ENCODE measurements around the gene CCDC87. TPM values are rescaled to one million over a fixed set of nuclear protein-coding genes. Genes with fewer than 3 reads are reported as not detected.
"Not testable (repeated sequence)": the region's sequence is repeated elsewhere in the genome, so short reads cannot be mapped to it uniquely, and the experiment has no call there.

CCDC87 gene
- total and polyA plus RNA-seq, 9 donors: 0.09 to 0.15 (median 0.13) TPM

GRCh38 chr11:66582565-66583147 lies 10.2 kb downstream of the CCDC87 start:
- not testable (repeated sequence) for H3K4me3 ChIP-seq (ENCODE audit: low read length)

GRCh38 chr11:66581261-66581660 lies 11.6 kb downstream of the CCDC87 start:
- WGBS (ENCODE audit: insufficient coverage): 17% methylated on average over 1 of the region's 3 CpGs
- Histone ChIP-seq H3K4me3 (ENCODE audit: low read length) (no peak overlapping the region), H3K27ac (ENCODE audit: low read length) (no peak overlapping the region), H3K9me3 (replicated peaks; ENCODE audit: control insufficient read depth, low read depth, low read length) (no peaks in the 10 kb centered on the region), H3K36me3 (ENCODE audit: control insufficient read depth, insufficient read depth, low read length) (no peaks in the 10 kb centered on the region), H3K27me3 (ENCODE audit: control insufficient read depth, insufficient read depth, low read length) (peaks cover 3% of the 10 kb centered on the region), H3K4me1 (ENCODE audit: control insufficient read depth, insufficient read depth, low read length) (peaks cover 4% of the 10 kb centered on the region)
- no peak for DNase-seq

More at GRCh38 chr11:66582565-66583147, 10.2 kb downstream of the CCDC87 start:
- 92% methylated on average over 2 of the region's 3 CpGs for WGBS (ENCODE audit: insufficient coverage)
- H3K9me3 ChIP-seq (replicated peaks; ENCODE audit: control insufficient read depth, low read depth, low read length); H3K27ac ChIP-seq (ENCODE audit: low read length); H3K4me1 ChIP-seq (ENCODE audit: control insufficient read depth, insufficient read depth, low read length); H3K27me3 ChIP-seq (ENCODE audit: control insufficient read depth, insufficient read depth, low read length); H3K36me3 ChIP-seq (ENCODE audit: control insufficient read depth, insufficient read depth, low read length); DNase-seq: not testable (repeated sequence)

GRCh38 chr11:66580803-66581202 lies 12.1 kb downstream of the CCDC87 start:
- Histone ChIP-seq H3K27me3 (ENCODE audit: control insufficient read depth, insufficient read depth, low read length) (peaks cover 3% of the 10 kb centered on the region), H3K4me3 (ENCODE audit: low read length) (no peak overlapping the region), H3K36me3 (ENCODE audit: control insufficient read depth, insufficient read depth, low read length) (no peaks in the 10 kb centered on the region), H3K27ac (ENCODE audit: low read length) (no peak overlapping the region), H3K4me1 (ENCODE audit: control insufficient read depth, insufficient read depth, low read length) (peaks cover 4% of the 10 kb centered on the region), H3K9me3 (replicated peaks; ENCODE audit: control insufficient read depth, low read depth, low read length) (no peaks in the 10 kb centered on the region)
- DNase-seq: peak; percentile 61
- WGBS (ENCODE audit: insufficient coverage): 24% methylated on average over 5 of the region's 5 CpGs

- peak; percentile 75 for DNase-seq
- 20% methylated on average over 17 of the region's 25 CpGs for WGBS (ENCODE audit: insufficient coverage)
- no peaks in the 10 kb centered on the region for H3K9me3 ChIP-seq (replicated peaks; ENCODE audit: control insufficient read depth, low read depth, low read length)
Measured at GRCh38 chr11:66579017-66579606, 13.8 kb downstream of the CCDC87 start.

GRCh38 chr11:66570850-66571180 lies 22.0 kb downstream of the CCDC87 start:
- peaks cover 10% of the 10 kb centered on the region for H3K4me1 ChIP-seq (ENCODE audit: control insufficient read depth, insufficient read depth, low read length)
- H3K9me3 ChIP-seq (replicated peaks; ENCODE audit: control insufficient read depth, low read depth, low read length): no peaks in the 10 kb centered on the region
- no peak for DNase-seq
- H3K27ac ChIP-seq (ENCODE audit: low read length): no peak overlapping the region
- peaks cover 2% of the 10 kb centered on the region for H3K36me3 ChIP-seq (ENCODE audit: control insufficient read depth, insufficient read depth, low read length)
- WGBS (ENCODE audit: insufficient coverage): 100% methylated on average over 1 of the region's 2 CpGs
- H3K27me3 ChIP-seq (ENCODE audit: control insufficient read depth, insufficient read depth, low read length): peaks cover 4% of the 10 kb centered on the region
- H3K4me3 ChIP-seq (ENCODE audit: low read length): no peak overlapping the region

More at GRCh38 chr11:66579017-66579606, 13.8 kb downstream of the CCDC87 start:
- H3K27me3 ChIP-seq (ENCODE audit: control insufficient read depth, insufficient read depth, low read length): peaks cover 3% of the 10 kb centered on the region
- peaks cover 4% of the 10 kb centered on the region for H3K4me1 ChIP-seq (ENCODE audit: control insufficient read depth, insufficient read depth, low read length)
- no peaks in the 10 kb centered on the region for H3K36me3 ChIP-seq (ENCODE audit: control insufficient read depth, insufficient read depth, low read length)
- no peak overlapping the region for H3K4me3 ChIP-seq (ENCODE audit: low read length)
- no peak overlapping the region for H3K27ac ChIP-seq (ENCODE audit: low read length)

- Histone ChIP-seq H3K4me1 (ENCODE audit: control insufficient read depth, insufficient read depth, low read length) (peaks cover 10% of the 10 kb centered on the region), H3K27me3 (ENCODE audit: control insufficient read depth, insufficient read depth, low read length) (peaks cover 4% of the 10 kb centered on the region), H3K27ac (ENCODE audit: low read length) (no peak overlapping the region), H3K9me3 (replicated peaks; ENCODE audit: control insufficient read depth, low read depth, low read length) (no peaks in the 10 kb centered on the region), H3K4me3 (ENCODE audit: low read length) (no peak overlapping the region), H3K36me3 (ENCODE audit: control insufficient read depth, insufficient read depth, low read length) (peaks cover 4% of the 10 kb centered on the region)
- 18% methylated on average over 2 of the region's 5 CpGs for WGBS (ENCODE audit: insufficient coverage)
- no peak for DNase-seq
Measured at GRCh38 chr11:66570079-66570849, 22.6 kb downstream of the CCDC87 start.

- peaks cover 4% of the 10 kb centered on the region for H3K27me3 ChIP-seq (ENCODE audit: control insufficient read depth, insufficient read depth, low read length)
- H3K27ac ChIP-seq (ENCODE audit: low read length): no peak overlapping the region
- DNase-seq: no peak
- no peak overlapping the region for H3K4me3 ChIP-seq (ENCODE audit: low read length)
- H3K4me1 ChIP-seq (ENCODE audit: control insufficient read depth, insufficient read depth, low read length): peaks cover 10% of the 10 kb centered on the region
- WGBS (ENCODE audit: insufficient coverage): 72% methylated on average over 7 of the region's 7 CpGs
- no peaks in the 10 kb centered on the region for H3K9me3 ChIP-seq (replicated peaks; ENCODE audit: control insufficient read depth, low read depth, low read length)
- peaks cover 5% of the 10 kb centered on the region for H3K36me3 ChIP-seq (ENCODE audit: control insufficient read depth, insufficient read depth, low read length)
Measured at GRCh38 chr11:66569076-66569475, 23.8 kb downstream of the CCDC87 start.

GRCh38 chr11:66568124-66568916 lies 24.5 kb downstream of the CCDC87 start, which contains the start of gene CTSF:
Gene CTSF, minus strand, starts transcription at chr11:66568606. Its CDS starts 120 bp downstream, at chr11:66568486.
- Histone ChIP-seq H3K27me3 (ENCODE audit: control insufficient read depth, insufficient read depth, low read length) (peaks cover 4% of the 10 kb centered on the region), H3K4me3 (ENCODE audit: low read length) (peak within 1 kb of the TSS; percentile 37), H3K4me1 (ENCODE audit: control insufficient read depth, insufficient read depth, low read length) (peaks cover 10% of the 10 kb centered on the region), H3K27ac (ENCODE audit: low read length) (no peak within 1 kb of the TSS), H3K9me3 (replicated peaks; ENCODE audit: control insufficient read depth, low read depth, low read length) (no peaks in the 10 kb centered on the region), H3K36me3 (ENCODE audit: control insufficient read depth, insufficient read depth, low read length) (peaks cover 10% of the 10 kb centered on the region)
- 4% methylated on average over 76 of the region's 77 CpGs for WGBS (ENCODE audit: insufficient coverage)
- peak; percentile 86 for DNase-seq

- Histone ChIP-seq H3K27ac (ENCODE audit: low read length) (no peak overlapping the region), H3K9me3 (replicated peaks; ENCODE audit: control insufficient read depth, low read depth, low read length) (no peaks in the 10 kb centered on the region), H3K4me3 (ENCODE audit: low read length) (peak overlapping the region; percentile 37), H3K4me1 (ENCODE audit: control insufficient read depth, insufficient read depth, low read length) (peaks cover 10% of the 10 kb centered on the region), H3K36me3 (ENCODE audit: control insufficient read depth, insufficient read depth, low read length) (peaks cover 15% of the 10 kb centered on the region), H3K27me3 (ENCODE audit: control insufficient read depth, insufficient read depth, low read length) (peaks cover 4% of the 10 kb centered on the region)
- DNase-seq: no peak
- 29% methylated on average over 10 of the region's 15 CpGs for WGBS (ENCODE audit: insufficient coverage)
Measured at GRCh38 chr11:66567787-66568123, 25.1 kb downstream of the CCDC87 start.

- H3K4me1 ChIP-seq (ENCODE audit: control insufficient read depth, insufficient read depth, low read length): peaks cover 10% of the 10 kb centered on the region
- peaks cover 4% of the 10 kb centered on the region for H3K27me3 ChIP-seq (ENCODE audit: control insufficient read depth, insufficient read depth, low read length)
- no peak overlapping the region for H3K27ac ChIP-seq (ENCODE audit: low read length)
- H3K4me3 ChIP-seq (ENCODE audit: low read length): no peak overlapping the region
- H3K36me3 ChIP-seq (ENCODE audit: control insufficient read depth, insufficient read depth, low read length): peaks cover 18% of the 10 kb centered on the region
- H3K9me3 ChIP-seq (replicated peaks; ENCODE audit: control insufficient read depth, low read depth, low read length): no peaks in the 10 kb centered on the region
- no peak for DNase-seq
- WGBS (ENCODE audit: insufficient coverage): 93% methylated on average over 8 of the region's 8 CpGs
Measured at GRCh38 chr11:66566221-66566620, 26.6 kb downstream of the CCDC87 start.

Measured in muscle of leg (tissue), 11 donors.